K562 treated with DMSO at 1 percent for 24 hours (cell line): ENCODE data around the gene RANBP10. TPM values are rescaled to one million over a fixed set of nuclear protein-coding genes. Genes with fewer than 3 reads are reported as not detected.

Experiments used
- total RNA-seq: library from RNA; unstranded; fragments of 300-600 nt; gene quantifications from 2 replicates; pipeline ENCODE4 v1.2.3, GENCODE V29; 2022; ENCODE audit warnings: low read depth; ENCODE audit not compliant: insufficient read depth

The RANBP10 gene
- total RNA-seq: 16.9 and 17.6 TPM in 2 replicates

DNA sequence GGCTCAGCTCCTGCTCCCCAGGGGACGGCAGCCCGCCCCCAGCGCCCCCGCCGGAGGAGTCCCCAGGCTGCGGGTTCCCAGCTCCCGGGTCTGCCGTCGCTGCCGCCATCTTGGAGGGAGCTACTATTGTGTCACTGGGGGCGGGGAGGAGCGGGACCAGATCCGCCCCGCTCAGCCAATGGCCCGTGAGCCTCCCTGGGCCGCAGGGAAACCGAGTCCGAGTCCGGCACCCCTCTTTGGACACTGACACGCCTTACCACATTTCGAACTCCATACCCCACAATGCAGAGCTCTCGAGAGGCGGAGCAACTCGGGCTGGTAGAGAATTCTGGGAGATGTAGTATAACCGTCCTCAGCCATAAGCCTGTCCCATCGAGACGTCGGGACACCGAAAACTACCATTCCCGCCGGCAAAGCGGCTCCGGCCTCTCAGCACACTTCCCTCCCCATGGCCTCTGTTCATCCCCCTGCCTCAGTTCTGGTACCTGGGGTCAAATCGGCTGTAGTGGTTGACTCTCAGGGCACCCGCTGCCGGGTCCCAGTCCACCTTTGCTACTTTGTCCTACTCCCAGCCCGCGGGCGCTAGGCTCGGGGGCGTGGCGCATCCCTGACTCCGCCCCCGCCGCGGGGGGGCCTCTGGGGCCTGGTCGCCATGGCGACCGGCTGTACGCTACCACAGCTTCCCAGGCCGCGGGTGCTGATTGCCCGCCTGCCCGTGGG lies at the start of gene RANBP10, which contains the start of gene TSNAXIP1:
TSS of gene RANBP10 (minus strand) at position 133 of the 720 bp plus-strand sequence. CDS start at position 109, 24 bp downstream.
TSS of gene TSNAXIP1 (plus strand) at position 462 of the 720 bp plus-strand sequence. CDS start 261 bp downstream, outside the sequence.

DNA sequence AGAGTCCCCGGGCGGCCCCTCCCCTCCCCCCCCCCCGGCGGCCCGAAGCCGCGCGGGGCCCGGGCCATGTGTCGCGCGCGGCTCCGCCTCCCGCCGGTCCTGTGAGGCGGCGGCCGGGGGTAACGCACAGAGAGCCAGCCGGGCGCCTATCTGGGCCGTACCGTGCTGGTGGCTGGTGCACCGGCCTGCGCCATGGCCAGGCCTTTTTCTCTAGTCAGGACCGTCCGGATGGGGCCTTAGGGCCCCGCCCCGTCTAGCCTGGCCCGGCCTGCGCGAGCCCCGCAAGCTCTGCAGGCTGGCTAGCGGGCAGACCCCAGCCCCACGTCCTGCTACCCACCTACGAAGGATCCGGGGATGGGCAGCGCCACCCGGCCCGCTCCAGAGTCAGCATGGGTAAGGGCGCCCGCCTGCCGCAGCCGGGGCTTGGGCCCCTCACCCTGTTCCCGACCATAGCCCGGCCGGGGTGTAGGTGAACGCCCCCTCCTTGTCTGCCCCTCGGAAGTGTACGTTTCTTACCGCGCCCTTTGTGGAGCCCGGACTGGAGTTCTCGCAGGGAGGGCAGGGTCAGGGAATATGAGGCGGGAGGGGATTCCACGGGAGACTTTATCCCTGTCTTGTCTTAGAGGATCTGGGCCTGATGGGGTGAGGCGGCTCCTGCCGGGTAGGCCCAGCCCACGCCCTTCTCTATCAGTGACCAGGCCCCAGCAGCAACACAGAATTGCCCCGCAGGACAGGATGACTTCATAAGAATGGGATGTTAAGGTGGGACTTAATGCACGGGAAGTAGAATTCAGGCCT lies 40.9 kb upstream of the RANBP10 start, which contains the start of gene CENPT:
TSS of gene CENPT (minus strand) at position 630 of the 798 bp plus-strand sequence. CDS start 13,834 bp downstream, outside the sequence.

DNA sequence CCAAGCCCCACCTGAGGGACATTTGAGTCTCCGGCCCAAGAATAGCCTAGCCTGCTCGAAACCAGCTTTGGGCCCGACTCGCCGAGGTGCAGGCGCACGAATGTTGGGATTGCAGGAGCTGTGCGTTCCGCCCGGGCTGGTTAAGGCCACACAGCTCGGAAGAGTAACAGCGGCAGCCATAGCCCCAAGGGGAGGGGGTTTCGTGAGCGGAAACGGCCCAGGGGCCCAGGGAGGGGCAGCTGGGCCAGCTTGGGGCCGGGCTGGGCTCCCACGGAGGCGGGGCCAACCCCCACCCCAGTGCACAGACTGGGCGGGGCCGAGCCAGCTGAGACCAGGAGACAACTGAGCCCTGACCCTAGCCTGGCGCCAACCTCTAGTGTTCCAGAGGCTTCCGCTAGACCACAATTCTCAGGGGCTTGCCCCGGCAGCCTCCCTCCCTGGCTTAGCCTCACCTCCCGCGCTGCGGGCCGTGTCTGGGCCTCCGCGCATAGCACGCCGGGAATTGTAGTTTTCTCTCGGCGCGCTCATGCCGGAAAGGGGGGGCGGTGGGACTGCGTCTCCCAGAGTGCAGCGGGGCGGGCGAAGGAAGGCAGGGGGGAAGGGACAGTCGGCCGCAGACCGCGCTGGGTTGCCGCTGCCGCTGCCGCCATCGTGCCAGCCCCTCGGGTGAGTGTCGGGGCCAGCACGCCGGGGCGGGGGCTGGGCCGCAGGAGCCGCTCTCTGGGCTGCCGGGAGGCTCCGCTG lies 40.1 kb upstream of the RANBP10 start, which contains the start of gene NUTF2:
TSS of gene NUTF2 (plus strand) at position 614 of the 744 bp plus-strand sequence. CDS start 18,198 bp downstream, outside the sequence.

DNA sequence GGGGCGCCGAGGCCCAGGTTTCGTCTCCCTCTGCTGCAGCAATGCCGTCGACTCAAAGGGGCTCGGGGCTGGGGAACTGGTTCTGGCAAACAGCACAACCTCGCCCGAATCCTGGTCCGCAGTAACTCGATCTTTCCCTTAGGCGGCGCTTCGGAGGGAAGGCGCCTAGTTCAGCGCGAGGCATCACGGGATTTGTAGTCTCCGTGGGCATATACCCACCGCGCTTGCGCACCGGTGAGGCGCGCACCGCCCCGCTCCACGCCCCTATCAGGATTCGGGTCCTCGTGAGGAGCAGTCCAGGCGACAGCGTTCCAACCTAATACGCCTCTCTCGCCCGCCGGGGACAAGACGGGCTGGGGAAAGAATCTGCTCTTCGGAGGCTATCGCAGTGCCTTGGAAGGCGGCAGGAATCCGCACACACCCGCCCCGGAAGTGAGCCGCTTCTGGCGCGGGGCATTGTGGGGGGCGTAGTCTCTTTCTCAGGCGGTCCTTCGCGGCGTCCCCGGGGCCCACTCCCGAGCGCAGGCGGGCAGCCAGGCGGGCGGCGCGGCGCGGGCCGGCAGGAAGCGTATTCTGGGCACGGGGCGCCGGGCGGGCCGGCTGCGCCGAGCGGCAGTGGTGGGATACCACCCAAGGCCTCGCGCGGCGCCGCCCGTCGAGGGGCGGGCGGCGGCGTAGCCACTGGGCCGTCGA lies 35.6 kb upstream of the RANBP10 start, which contains the start of gene THAP11:
TSS of gene THAP11 (plus strand) at position 505 of the 693 bp plus-strand sequence. CDS start 235 bp downstream, outside the sequence.

DNA sequence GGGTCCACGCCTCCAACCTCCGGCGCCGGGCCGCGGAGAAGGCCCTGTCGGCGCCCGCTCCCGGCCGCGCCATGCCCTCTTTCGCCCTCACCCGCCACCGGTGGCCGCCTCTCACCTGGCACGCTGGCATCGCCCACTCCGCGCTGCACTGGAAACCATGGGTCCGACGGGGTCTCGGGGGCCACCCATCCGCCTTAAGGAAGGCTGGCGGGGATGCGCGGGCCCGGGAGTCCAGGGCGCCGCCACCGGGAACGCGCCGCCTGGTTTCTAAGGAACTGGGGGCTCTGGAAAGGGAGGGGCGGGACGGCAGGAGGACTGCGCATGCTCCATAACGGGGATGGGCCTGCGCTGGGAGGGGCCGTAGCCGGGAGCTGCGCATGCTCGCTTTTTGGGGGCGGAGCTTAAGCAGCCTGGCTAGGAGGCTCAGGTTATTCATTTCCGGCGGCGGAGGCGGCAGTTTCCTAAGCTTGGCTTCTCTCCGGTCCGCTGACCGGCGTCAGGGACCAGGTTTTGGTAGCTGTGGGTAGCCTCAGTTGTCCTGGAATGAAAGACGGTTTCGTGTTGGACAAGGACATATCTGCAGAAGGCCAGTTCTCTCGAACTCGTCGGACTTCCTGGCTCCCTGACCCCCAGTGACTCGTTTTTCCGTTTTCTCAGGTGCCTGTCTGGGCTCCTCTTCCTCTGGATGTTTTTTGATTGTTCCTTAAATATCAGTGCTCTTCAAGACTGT lies 87.1 kb downstream of the RANBP10 start, which contains the start of gene GFOD2:
TSS of gene GFOD2 (minus strand) at position 269 of the 730 bp plus-strand sequence. CDS start 33,601 bp downstream, outside the sequence.

Other genes starting within 250 kb of the RANBP10 start
- 36.6 and 38.1 TPM in 2 replicates for gene CTCF, start 244.0 kb downstream of the RANBP10 start, total RNA-seq
- gene CARMIL2, start 161.4 kb downstream of the RANBP10 start, total RNA-seq: 2.0 TPM in 2 replicates
- 51.6 and 54.9 TPM in 2 replicates for gene ACD, start 146.3 kb downstream of the RANBP10 start, total RNA-seq
- 1.3 and 4.6 TPM in 2 replicates for gene PARD6A, start 145.6 kb downstream of the RANBP10 start, total RNA-seq
- 17.9 and 18.4 TPM in 2 replicates for gene ENKD1, start 139.8 kb downstream of the RANBP10 start, total RNA-seq
- 1.1 and 2.5 TPM in 2 replicates for gene C16orf86, start 139.7 kb downstream of the RANBP10 start, total RNA-seq
- 19.9 and 22.5 TPM in 2 replicates for gene GFOD2, start 87.2 kb downstream of the RANBP10 start, total RNA-seq
- 0.10 TPM in 1 of 2 replicates, not detected in the other for gene TSNAXIP1, start 329 bp upstream of the RANBP10 start, total RNA-seq
- 58.7 and 62.7 TPM in 2 replicates for gene THAP11, start 35.8 kb upstream of the RANBP10 start, total RNA-seq
- 76.3 and 84.1 TPM in 2 replicates for gene NUTF2, start 40.4 kb upstream of the RANBP10 start, total RNA-seq
- 67.2 and 75.8 TPM in 2 replicates for gene CENPT, start 41.1 kb upstream of the RANBP10 start, total RNA-seq
- gene EDC4, start 66.5 kb upstream of the RANBP10 start, total RNA-seq: 91.7 and 98.7 TPM in 2 replicates
- gene NRN1L, start 78.3 kb upstream of the RANBP10 start, total RNA-seq: 2.9 and 3.1 TPM in 2 replicates
- gene PSKH1, start 86.7 kb upstream of the RANBP10 start, total RNA-seq: 46.0 and 46.8 TPM in 2 replicates
- gene CTRL, start 125.3 kb upstream of the RANBP10 start, total RNA-seq: 0.59 and 1.3 TPM in 2 replicates
- gene PSMB10, start 130.3 kb upstream of the RANBP10 start, total RNA-seq: 110 and 120 TPM in 2 replicates
- 5.5 and 9.9 TPM in 2 replicates for gene LCAT, start 137.6 kb upstream of the RANBP10 start, total RNA-seq
- 22.5 and 23.8 TPM in 2 replicates for gene SLC12A4, start 162.1 kb upstream of the RANBP10 start, total RNA-seq
- not detected in 2 replicates for gene DPEP3, start 173.9 kb upstream of the RANBP10 start, total RNA-seq
- 2.8 and 3.0 TPM in 2 replicates for gene DPEP2, start 192.9 kb upstream of the RANBP10 start, total RNA-seq
- not detected in 2 replicates for gene DPEP2NB, start 209.4 kb upstream of the RANBP10 start, total RNA-seq
- gene DDX28, start 216.7 kb upstream of the RANBP10 start, total RNA-seq: 17.4 and 20.0 TPM in 2 replicates
- gene DUS2, start 216.7 kb upstream of the RANBP10 start, total RNA-seq: 10.8 and 12.3 TPM in 2 replicates